ENCODE data around the gene THRB.

The THRB gene

GRCh38 chr3:24351779-24352469 is 142.7 kb downstream of the THRB start:
- peaks cover 1% of the 10 kb centered on the region for H3K4me1 ChIP-seq (ENCODE audit: control insufficient read depth, insufficient read depth, low read depth, low read length)
- H3K79me1 ChIP-seq (replicated peaks; ENCODE audit: low read length, poor library complexity, severe bottlenecking), result peaks cover 2% of the 10 kb centered on the region
- no peak overlapping the region for H3K4ac ChIP-seq (ENCODE audit: low read depth in 1 of 2, low read length in 2 of 2)
- H3K27ac ChIP-seq (ENCODE audit: low read length, poor library complexity, severe bottlenecking), result no peak overlapping the region
- H3K18ac ChIP-seq (ENCODE audit: low read depth in 1 of 2, low read length in 2 of 2), result no peak overlapping the region
- H4K8ac ChIP-seq (ENCODE audit: low read length), result no peak overlapping the region
- H3K14ac ChIP-seq (ENCODE audit: low read length in 2 of 2), result no peak overlapping the region
- H3K27me3 ChIP-seq (ENCODE audit: control insufficient read depth in 1 of 2, insufficient read depth in 1 of 2, low read length in 2 of 2), result no peaks in the 10 kb centered on the region
- no peak overlapping the region for H2AFZ ChIP-seq (ENCODE audit: low read depth, low read length)
- no peaks in the 10 kb centered on the region for H3K36me3 ChIP-seq (ENCODE audit: control insufficient read depth in 1 of 2, insufficient read depth in 2 of 2, low read depth in 1 of 2, low read length in 2 of 2)
- H3K9ac ChIP-seq (ENCODE audit: low read length), result no peak overlapping the region
- no peak overlapping the region for H2BK12ac ChIP-seq (ENCODE audit: low read length in 2 of 2)
- H2BK5ac ChIP-seq (ENCODE audit: low read depth, low read length, poor library complexity, severe bottlenecking), result no peak overlapping the region
- H4K91ac ChIP-seq (ENCODE audit: low read length), result no peak overlapping the region
- H3K4me3 ChIP-seq (ENCODE audit: insufficient read depth in 1 of 2, low read depth in 1 of 2, low read length in 2 of 2), result no peak overlapping the region
- 92% methylated on average over 4 of the region's 4 CpGs for WGBS
- no peak for DNase-seq
- no peak overlapping the region for H2AK5ac ChIP-seq (ENCODE audit: low read length, severe bottlenecking)
- H2BK120ac ChIP-seq (ENCODE audit: low read depth, low read length), result no peak overlapping the region
- H3K23ac ChIP-seq (ENCODE audit: low read length in 2 of 2), result no peak overlapping the region
- H2BK15ac ChIP-seq (ENCODE audit: low read depth, poor library complexity, severe bottlenecking), result no peak overlapping the region
- H3K9me3 ChIP-seq (ENCODE audit: control insufficient read depth, low read length), result no peaks in the 10 kb centered on the region
- H3K4me2 ChIP-seq (ENCODE audit: low read length, poor library complexity, severe bottlenecking), result no peak overlapping the region

- Histone ChIP-seq H3K23ac (ENCODE audit: low read length in 2 of 2) (no peak overlapping the region), H4K8ac (ENCODE audit: low read length) (no peak overlapping the region), H3K4ac (ENCODE audit: low read depth in 1 of 2, low read length in 2 of 2) (no peak overlapping the region), H3K14ac (ENCODE audit: low read length in 2 of 2) (no peak overlapping the region), H2AFZ (ENCODE audit: low read depth, low read length) (no peak overlapping the region), H3K27ac (ENCODE audit: low read length, poor library complexity, severe bottlenecking) (no peak overlapping the region), H2BK12ac (ENCODE audit: low read length in 2 of 2) (no peak overlapping the region), H3K36me3 (ENCODE audit: control insufficient read depth in 1 of 2, insufficient read depth in 2 of 2, low read depth in 1 of 2, low read length in 2 of 2) (no peaks in the 10 kb centered on the region), H2BK15ac (ENCODE audit: low read depth, poor library complexity, severe bottlenecking) (no peak overlapping the region), H2BK120ac (ENCODE audit: low read depth, low read length) (no peak overlapping the region), H3K18ac (ENCODE audit: low read depth in 1 of 2, low read length in 2 of 2) (no peak overlapping the region), H3K4me2 (ENCODE audit: low read length, poor library complexity, severe bottlenecking) (no peak overlapping the region), H4K91ac (ENCODE audit: low read length) (no peak overlapping the region), H3K79me1 (replicated peaks; ENCODE audit: low read length, poor library complexity, severe bottlenecking) (peaks cover 2% of the 10 kb centered on the region), H2AK5ac (ENCODE audit: low read length, severe bottlenecking) (no peak overlapping the region), H3K9me3 (ENCODE audit: control insufficient read depth, low read length) (no peaks in the 10 kb centered on the region), H3K9ac (ENCODE audit: low read length) (no peak overlapping the region), H2BK5ac (ENCODE audit: low read depth, low read length, poor library complexity, severe bottlenecking) (no peak overlapping the region), H3K4me1 (ENCODE audit: control insufficient read depth, insufficient read depth, low read depth, low read length) (no peaks in the 10 kb centered on the region), H3K4me3 (ENCODE audit: insufficient read depth in 1 of 2, low read depth in 1 of 2, low read length in 2 of 2) (no peak overlapping the region), H3K27me3 (ENCODE audit: control insufficient read depth in 1 of 2, insufficient read depth in 1 of 2, low read length in 2 of 2) (no peaks in the 10 kb centered on the region)
- no peak for DNase-seq
- no CpG with 5 or more reads among the region's 1 CpG for WGBS
Observed at GRCh38 chr3:24349367-24350019, 145.2 kb downstream of the THRB start.

GRCh38 chr3:24348348-24348747 is 146.3 kb downstream of the THRB start:
- 90% methylated on average over 4 of the region's 4 CpGs for WGBS
- no peaks in the 10 kb centered on the region for H3K4me1 ChIP-seq (ENCODE audit: control insufficient read depth, insufficient read depth, low read depth, low read length)

GRCh38 chr3:24344784-24345439 is 149.7 kb downstream of the THRB start:
- Histone ChIP-seq H3K4me3 (ENCODE audit: insufficient read depth in 1 of 2, low read depth in 1 of 2, low read length in 2 of 2) (no peak overlapping the region), H2AFZ (ENCODE audit: low read depth, low read length) (no peak overlapping the region), H2BK12ac (ENCODE audit: low read length in 2 of 2) (no peak overlapping the region), H3K36me3 (ENCODE audit: control insufficient read depth in 1 of 2, insufficient read depth in 2 of 2, low read depth in 1 of 2, low read length in 2 of 2) (no peaks in the 10 kb centered on the region), H2BK120ac (ENCODE audit: low read depth, low read length) (no peak overlapping the region), H3K4me2 (ENCODE audit: low read length, poor library complexity, severe bottlenecking) (no peak overlapping the region), H3K14ac (ENCODE audit: low read length in 2 of 2) (no peak overlapping the region), H3K27ac (ENCODE audit: low read length, poor library complexity, severe bottlenecking) (no peak overlapping the region), H3K23ac (ENCODE audit: low read length in 2 of 2) (no peak overlapping the region), H3K9ac (ENCODE audit: low read length) (no peak overlapping the region), H2BK15ac (ENCODE audit: low read depth, poor library complexity, severe bottlenecking) (no peak overlapping the region), H3K9me3 (ENCODE audit: control insufficient read depth, low read length) (no peaks in the 10 kb centered on the region), H2AK5ac (ENCODE audit: low read length, severe bottlenecking) (no peak overlapping the region), H2BK5ac (ENCODE audit: low read depth, low read length, poor library complexity, severe bottlenecking) (no peak overlapping the region), H3K4me1 (ENCODE audit: control insufficient read depth, insufficient read depth, low read depth, low read length) (no peaks in the 10 kb centered on the region), H3K4ac (ENCODE audit: low read depth in 1 of 2, low read length in 2 of 2) (no peak overlapping the region), H3K79me1 (replicated peaks; ENCODE audit: low read length, poor library complexity, severe bottlenecking) (peaks cover 5% of the 10 kb centered on the region), H4K91ac (ENCODE audit: low read length) (no peak overlapping the region), H4K8ac (ENCODE audit: low read length) (no peak overlapping the region), H3K27me3 (ENCODE audit: control insufficient read depth in 1 of 2, insufficient read depth in 1 of 2, low read length in 2 of 2) (no peaks in the 10 kb centered on the region), H3K18ac (ENCODE audit: low read depth in 1 of 2, low read length in 2 of 2) (no peak overlapping the region)
- WGBS, result 94% methylated on average over 2 of the region's 3 CpGs
- DNase-seq, result peak; percentile 53

More at GRCh38 chr3:24348348-24348747, 146.3 kb downstream of the THRB start:
- Histone ChIP-seq H3K79me1 (replicated peaks; ENCODE audit: low read length, poor library complexity, severe bottlenecking) (peaks cover 2% of the 10 kb centered on the region), H4K91ac (ENCODE audit: low read length) (no peak overlapping the region), H2BK12ac (ENCODE audit: low read length in 2 of 2) (no peak overlapping the region), H2AK5ac (ENCODE audit: low read length, severe bottlenecking) (no peak overlapping the region), H3K9me3 (ENCODE audit: control insufficient read depth, low read length) (no peaks in the 10 kb centered on the region), H3K27ac (ENCODE audit: low read length, poor library complexity, severe bottlenecking) (no peak overlapping the region), H3K23ac (ENCODE audit: low read length in 2 of 2) (no peak overlapping the region), H2BK120ac (ENCODE audit: low read depth, low read length) (no peak overlapping the region), H3K9ac (ENCODE audit: low read length) (no peak overlapping the region), H3K36me3 (ENCODE audit: control insufficient read depth in 1 of 2, insufficient read depth in 2 of 2, low read depth in 1 of 2, low read length in 2 of 2) (no peaks in the 10 kb centered on the region), H3K27me3 (ENCODE audit: control insufficient read depth in 1 of 2, insufficient read depth in 1 of 2, low read length in 2 of 2) (no peaks in the 10 kb centered on the region), H4K8ac (ENCODE audit: low read length) (peak overlapping the region; percentile 12), H3K4me3 (ENCODE audit: insufficient read depth in 1 of 2, low read depth in 1 of 2, low read length in 2 of 2) (no peak overlapping the region), H3K14ac (ENCODE audit: low read length in 2 of 2) (no peak overlapping the region), H3K4ac (ENCODE audit: low read depth in 1 of 2, low read length in 2 of 2) (no peak overlapping the region), H2BK15ac (ENCODE audit: low read depth, poor library complexity, severe bottlenecking) (no peak overlapping the region), H3K18ac (ENCODE audit: low read depth in 1 of 2, low read length in 2 of 2) (no peak overlapping the region), H2BK5ac (ENCODE audit: low read depth, low read length, poor library complexity, severe bottlenecking) (no peak overlapping the region), H2AFZ (ENCODE audit: low read depth, low read length) (no peak overlapping the region), H3K4me2 (ENCODE audit: low read length, poor library complexity, severe bottlenecking) (no peak overlapping the region)
- no peak for DNase-seq
